OCI-LY3 (cell line): ENCODE measurements around the gene RIMKLB.

Source experiments
- CTCF ChIP-seq: fragments of 200-600, 300-600 bp; sonication (generic); IDR thresholded peaks from 2 replicates; pipeline ENCODE4 v1.5.1; 2014; ENCODE audit warnings: antibody characterized with exemption, low read length, low read depth
- EZH2phosphoT487 ChIP-seq: fragments of 200-600 bp; shearing (Covaris generic); IDR thresholded peaks from 2 replicates; pipeline ENCODE4 v1.6.1; 2018; ENCODE audit warnings: antibody characterized with exemption, mixed run types, low read depth

- TF ChIP-seq CTCF (no peak), EZH2phosphoT487 (no peak)
Measured at GRCh38 chr12:8796831-8797626, 99.2 kb downstream of the RIMKLB start.
